Measurements from ENCODE around the gene TRAPPC12. TPM values are rescaled to one million over a fixed set of nuclear protein-coding genes. Genes with fewer than 3 reads are reported as not detected.

TRAPPC12 gene
- polyA plus RNA-seq, 1 donor (not counting 4 experiments of a cell fraction or from before 2014, with no cell fraction given): 44.2 TPM

GRCh38 chr2:3387644-3388411, 8.3 kb downstream of the TRAPPC12 start:
- Histone ChIP-seq H2AFZ (ENCODE audit: control insufficient read depth, low read length) (no peak overlapping the region), H3K9me3 (ENCODE audit: control insufficient read depth, low read depth, low read length) (no peaks in the 10 kb centered on the region), H3K4me1 (ENCODE audit: control insufficient read depth, extremely low read depth, insufficient read depth, low read length) (no peaks in the 10 kb centered on the region), H3K4me3 (ENCODE audit: control insufficient read depth in 2 of 3, extremely low read depth in 1 of 3, insufficient read depth in 2 of 3, low read depth in 1 of 3, low read length in 3 of 3) (no peak overlapping the region), H3K9ac (ENCODE audit: control insufficient read depth, extremely low read depth, insufficient read depth, low read length) (no peak overlapping the region), H3K27ac (ENCODE audit: control insufficient read depth, insufficient read depth, low read length) (no peak overlapping the region), H3K36me3 (ENCODE audit: control insufficient read depth in 2 of 2, extremely low read depth in 1 of 2, insufficient read depth in 2 of 2, low read length in 2 of 2) (peaks cover 10 to 19% of the 10 kb centered on the region in 2 experiments), H3K79me2 (ENCODE audit: control insufficient read depth, insufficient read depth, low read length) (peaks cover 48% of the 10 kb centered on the region), H3K27me3 (ENCODE audit: control insufficient read depth, extremely low read depth, insufficient read depth, low read length) (no peaks in the 10 kb centered on the region), H4K20me1 (ENCODE audit: control insufficient read depth, extremely low read depth, insufficient read depth, low read length) (no peaks in the 10 kb centered on the region), H3K9me1 (ENCODE audit: control insufficient read depth, extremely low read depth, insufficient read depth, low read length) (no peaks in the 10 kb centered on the region), H3K4me2 (ENCODE audit: control insufficient read depth, extremely low read depth, insufficient read depth, low read depth, low read length) (no peak overlapping the region)
- FAIRE-seq: no peak
- TF ChIP-seq CTCF (optimal IDR thresholded peaks at IDR 0.05 in 1 of 3, IDR thresholded peaks at IDR 0.05 in 1 of 3, conservative IDR thresholded peaks at IDR 0.05 in 1 of 3; ENCODE audit: extremely low read depth in 1 of 3, insufficient read depth in 2 of 3, low read length in 3 of 3): no peak
- DNase-seq (ENCODE audit: low read depth, low spot score): no peak
- dilution Hi-C loops (cut with MboI; ENCODE audit: extremely low pct_ligation_motif_present, low sequenced_read_pairs): no loop called here

GRCh38 chr2:3388412-3388738, 8.9 kb downstream of the TRAPPC12 start:
- Histone ChIP-seq H3K27me3 (ENCODE audit: control insufficient read depth, extremely low read depth, insufficient read depth, low read length) (no peaks in the 10 kb centered on the region), H2AFZ (ENCODE audit: control insufficient read depth, low read length) (no peak overlapping the region), H3K4me2 (ENCODE audit: control insufficient read depth, extremely low read depth, insufficient read depth, low read depth, low read length) (no peak overlapping the region), H3K4me1 (ENCODE audit: control insufficient read depth, extremely low read depth, insufficient read depth, low read length) (no peaks in the 10 kb centered on the region), H3K9me3 (ENCODE audit: control insufficient read depth, low read depth, low read length) (no peaks in the 10 kb centered on the region), H3K79me2 (ENCODE audit: control insufficient read depth, insufficient read depth, low read length) (peaks cover 47% of the 10 kb centered on the region), H3K9ac (ENCODE audit: control insufficient read depth, extremely low read depth, insufficient read depth, low read length) (no peak overlapping the region), H3K9me1 (ENCODE audit: control insufficient read depth, extremely low read depth, insufficient read depth, low read length) (no peaks in the 10 kb centered on the region), H3K36me3 (ENCODE audit: control insufficient read depth in 2 of 2, extremely low read depth in 1 of 2, insufficient read depth in 2 of 2, low read length in 2 of 2) (peaks cover 10 to 19% of the 10 kb centered on the region in 2 experiments), H4K20me1 (ENCODE audit: control insufficient read depth, extremely low read depth, insufficient read depth, low read length) (no peaks in the 10 kb centered on the region), H3K4me3 (ENCODE audit: control insufficient read depth in 2 of 3, extremely low read depth in 1 of 3, insufficient read depth in 2 of 3, low read depth in 1 of 3, low read length in 3 of 3) (no peak overlapping the region), H3K27ac (ENCODE audit: control insufficient read depth, insufficient read depth, low read length) (no peak overlapping the region)
- no peak for DNase-seq (ENCODE audit: low read depth, low spot score)
- dilution Hi-C loops (cut with MboI; ENCODE audit: extremely low pct_ligation_motif_present, low sequenced_read_pairs): no loop called here
- TF ChIP-seq EZH2 (IDR thresholded peaks at IDR 0.05; ENCODE audit: low read length): no peak
- no peak for TF ChIP-seq CTCF (optimal IDR thresholded peaks at IDR 0.05 in 1 of 3, IDR thresholded peaks at IDR 0.05 in 1 of 3, conservative IDR thresholded peaks at IDR 0.05 in 1 of 3; ENCODE audit: extremely low read depth in 1 of 3, insufficient read depth in 2 of 3, low read length in 3 of 3)
- no peak for FAIRE-seq
